GM19023 (cell line): ENCODE data around the gene HAO1.
"Not testable (repeated sequence)": the region's sequence is repeated elsewhere in the genome, so short reads cannot be mapped to it uniquely, and the experiment has no call there.

ENCODE experiments used
- ATAC-seq: cut with Tn5 transposase; IDR thresholded peaks from one replicate; pipeline ENCODE4 v1.9.1; 2021; ENCODE audit warnings: mild to moderate bottlenecking, moderate library complexity; ENCODE audit not compliant: unreplicated experiment

The HAO1 gene

DNA sequence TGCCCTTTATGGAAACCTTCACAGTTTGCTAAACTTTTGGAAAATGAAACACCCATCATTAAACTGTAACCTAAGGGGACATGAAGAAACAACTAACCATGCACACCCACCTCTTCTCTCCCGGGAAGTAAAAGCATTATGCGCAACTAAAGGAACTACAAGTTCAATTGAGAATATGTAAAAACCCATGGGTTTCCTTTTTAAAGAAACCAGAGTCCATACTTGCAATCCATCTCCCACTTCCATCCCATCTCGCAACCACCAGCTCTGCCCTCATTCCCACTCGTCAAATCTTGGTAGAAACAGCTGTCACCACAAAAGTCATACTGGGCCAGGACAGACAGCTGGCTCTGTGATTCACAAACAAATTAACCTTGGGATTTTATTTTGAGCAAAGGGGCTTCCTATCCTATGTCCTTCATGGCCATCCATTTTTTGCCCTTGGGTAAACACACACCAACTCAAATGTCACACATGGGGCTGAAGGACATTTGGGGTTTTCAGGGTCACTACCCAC, 81.5 kb downstream of the HAO1 start:
- no peak for ATAC-seq

DNA sequence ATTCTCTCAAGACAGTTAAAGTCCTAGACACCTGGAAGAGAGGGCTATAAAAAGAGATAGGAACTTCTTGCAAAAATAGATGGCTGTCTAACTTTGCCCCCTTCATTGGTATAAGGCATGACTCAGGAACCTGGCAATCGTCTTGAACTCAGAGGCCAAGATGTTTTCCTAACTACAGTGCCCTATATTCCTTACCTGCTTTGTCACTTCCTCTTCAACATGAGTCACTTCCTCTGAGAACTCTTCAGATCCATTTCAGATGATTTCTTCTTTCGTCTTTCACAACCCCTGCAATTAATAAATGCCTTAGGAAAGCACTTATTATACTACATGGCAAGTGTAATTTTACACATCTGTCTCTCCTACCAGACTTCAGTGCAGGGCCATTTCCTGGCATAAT, 83.5 kb downstream of the HAO1 start:
- ATAC-seq, result no peak

GRCh38 chr20:7855545-7855944, 84.7 kb downstream of the HAO1 start:
- no peak for ATAC-seq

- ATAC-seq, result no peak
Observed at GRCh38 chr20:7853493-7853892, 86.8 kb downstream of the HAO1 start.

GRCh38 chr20:7850775-7851490, 89.3 kb downstream of the HAO1 start:
- ATAC-seq, result no peak

DNA sequence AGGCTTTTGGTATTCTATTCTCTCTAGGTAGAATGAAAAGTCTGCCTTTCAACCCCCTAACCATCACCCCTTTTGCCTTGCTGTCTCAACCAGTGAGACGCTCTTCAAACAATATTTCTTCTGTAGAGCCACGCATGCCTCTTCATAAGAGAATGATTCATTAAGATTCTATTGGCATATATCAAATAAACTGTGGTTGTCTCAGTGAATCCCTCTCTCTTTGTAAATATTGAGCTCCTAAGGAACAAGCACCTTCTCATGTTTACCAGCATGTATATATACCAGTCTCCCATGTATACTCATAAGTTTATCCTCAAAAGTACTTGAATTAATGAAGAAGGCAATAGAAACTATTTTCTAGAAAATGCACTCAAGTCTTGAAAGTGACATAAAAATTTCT, 90.6 kb downstream of the HAO1 start:
- no peak for ATAC-seq

DNA sequence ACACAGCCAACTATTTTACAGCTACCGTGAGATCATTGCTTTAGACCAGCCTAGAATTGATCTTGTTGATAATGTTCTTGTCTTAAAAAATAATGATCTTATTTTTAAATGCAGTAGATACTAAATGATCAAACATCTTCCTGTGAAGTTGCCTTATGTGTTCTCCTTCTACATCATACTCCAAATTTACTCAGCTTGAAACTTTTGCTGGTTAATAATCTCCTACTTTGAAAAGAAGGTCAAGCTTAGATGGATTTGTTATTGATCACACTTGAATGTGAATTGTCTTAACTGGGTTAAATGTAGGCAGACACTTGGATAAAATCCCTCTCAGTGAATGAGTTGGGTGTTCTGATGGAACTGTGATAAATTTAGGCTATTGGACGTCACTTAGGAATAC, 91.9 kb downstream of the HAO1 start:
- no peak for ATAC-seq

- ATAC-seq, result no peak
Observed at GRCh38 chr20:7843613-7844012, 96.6 kb downstream of the HAO1 start.

DNA sequence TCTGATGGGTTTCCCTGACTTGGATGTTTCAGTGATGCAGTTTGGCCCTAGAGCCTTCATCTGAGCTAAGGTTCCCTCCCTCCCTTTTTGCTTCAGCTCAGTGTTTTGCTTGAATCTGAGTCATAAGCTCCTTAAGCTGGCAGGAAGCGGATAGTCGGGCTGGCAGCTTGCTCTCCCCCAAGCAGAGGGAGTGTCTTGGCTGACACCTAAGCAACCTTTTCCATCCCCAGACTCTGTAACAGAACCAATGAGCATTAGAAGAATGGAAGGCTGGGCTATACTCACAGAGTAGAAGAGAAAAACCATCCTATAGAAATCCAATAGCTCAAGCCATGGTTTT, 98.3 kb downstream of the HAO1 start:
- no peak for ATAC-seq

DNA sequence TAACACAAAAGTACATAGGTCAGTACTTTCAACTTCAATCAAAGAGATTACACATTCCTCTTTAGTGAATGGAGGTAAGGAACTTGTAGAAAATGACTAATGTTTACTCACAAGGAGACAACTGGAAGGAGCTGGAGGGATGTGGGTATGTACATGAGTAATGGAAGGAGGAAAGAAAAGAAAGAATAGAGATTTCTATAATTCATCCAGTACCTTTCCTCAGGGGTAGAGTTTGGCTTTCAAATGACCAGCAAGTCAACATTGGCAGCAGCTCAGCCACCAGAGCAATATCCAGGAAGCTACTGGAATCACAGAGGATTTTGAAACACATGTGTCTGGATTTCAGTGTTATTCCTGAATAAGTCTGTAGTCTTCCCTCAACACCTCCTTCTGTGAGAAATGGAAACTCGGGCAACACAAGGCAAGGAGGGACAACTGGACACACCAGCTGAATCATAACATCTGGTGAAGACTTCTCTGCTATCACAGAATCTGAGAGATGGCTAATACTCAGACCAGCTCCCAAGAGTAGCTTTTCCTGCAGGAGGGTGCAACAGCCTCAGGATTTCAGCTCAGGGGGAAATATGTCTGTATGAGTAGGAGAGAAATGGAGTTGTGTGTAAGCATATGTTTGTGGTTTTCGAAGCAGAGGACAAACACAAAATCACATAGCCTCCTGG, 98.8 kb downstream of the HAO1 start:
- ATAC-seq, result no peak

DNA sequence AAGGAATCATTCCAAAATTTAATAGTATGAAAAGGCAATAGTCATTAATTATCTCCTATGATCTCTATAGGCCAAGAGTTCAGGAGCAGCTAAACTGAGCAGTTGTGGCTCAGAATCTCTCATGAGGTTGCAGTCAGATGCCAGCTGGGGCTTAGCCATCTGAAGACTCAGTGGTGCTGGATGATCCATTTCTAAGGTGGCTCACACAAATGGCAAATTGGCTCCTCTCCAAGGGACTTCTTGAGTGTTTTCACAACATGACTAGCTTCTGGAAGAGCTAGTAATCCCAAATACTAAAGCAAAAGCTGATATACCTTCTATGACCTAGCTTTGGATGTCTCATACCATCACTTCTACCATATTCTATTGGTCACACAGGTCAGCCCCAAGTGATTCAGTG, 104.2 kb downstream of the HAO1 start:
- ATAC-seq, result no peak

DNA sequence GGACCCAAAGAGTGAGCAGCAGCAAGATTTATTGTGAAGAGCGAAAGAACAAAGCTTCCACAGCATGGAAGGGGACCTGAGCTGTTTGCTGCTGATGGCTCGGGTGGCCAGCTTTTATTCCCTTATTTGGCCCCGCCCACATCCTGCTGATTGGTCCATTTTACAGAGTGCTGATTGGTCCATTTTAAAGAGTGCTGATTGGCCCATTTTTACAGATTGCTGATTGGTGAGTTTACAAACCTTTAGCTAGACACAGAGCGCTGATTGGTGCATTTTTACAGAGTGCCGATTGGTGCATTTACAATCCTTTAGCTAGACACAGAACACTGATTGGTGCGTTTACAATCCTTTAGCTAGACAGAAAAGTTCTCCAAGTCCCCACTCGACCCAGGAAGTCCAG, 105.8 kb downstream of the HAO1 start:
- not testable (repeated sequence) for ATAC-seq
